Left hindlimb (tissue), 1 donor: Measurements from ENCODE around the gene FTHL17.

Experiments used
- DNase-seq: peaks from one replicate; pipeline ENCODE4 v3.0.0-alpha.2; 2018

Gene FTHL17

DNA sequence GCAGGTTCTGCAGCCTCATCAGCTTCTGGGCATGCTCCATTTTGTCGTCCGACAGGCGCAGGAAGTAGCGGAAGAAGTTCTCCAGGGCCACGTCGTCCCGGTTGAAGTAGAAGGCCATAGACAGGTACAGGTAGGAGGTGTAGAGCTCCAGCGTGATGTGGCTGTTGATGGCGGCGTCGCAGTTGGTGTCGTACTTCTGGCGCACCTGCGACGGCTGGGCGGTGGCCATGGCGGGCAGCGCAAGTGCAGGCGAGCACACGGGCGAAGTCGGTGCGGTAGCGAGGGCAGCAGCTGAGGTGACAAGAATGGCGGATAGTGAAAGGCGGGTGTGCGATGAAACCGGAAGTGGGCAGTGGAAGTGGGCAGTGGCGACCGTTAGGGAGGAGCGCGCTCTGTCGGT is at the start of gene FTHL17:
TSS of gene FTHL17 (minus strand) at position 317 of the 400 bp plus-strand sequence. CDS start at position 229, 88 bp downstream.
- DNase-seq: no peak

DNA sequence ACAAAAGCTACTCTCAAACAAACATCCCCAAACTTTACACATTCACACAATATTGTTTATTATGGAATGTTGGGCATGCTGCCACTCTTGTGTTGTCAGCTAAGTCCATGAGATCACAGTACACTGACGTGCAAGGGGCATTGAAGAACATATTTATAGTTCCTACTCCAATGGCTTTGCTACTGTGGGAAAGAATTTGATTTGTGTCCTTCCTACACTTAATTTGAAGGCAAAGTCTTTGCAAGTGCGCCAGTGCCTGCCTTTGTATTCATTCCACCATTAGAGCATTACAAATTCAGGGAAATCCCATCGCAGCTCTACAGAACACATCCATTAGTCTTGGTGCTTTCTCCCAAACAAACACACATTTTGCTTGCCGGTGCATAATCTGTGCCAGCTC is 45.4 kb upstream of the FTHL17 start:
- DNase-seq: no peak

DNA sequence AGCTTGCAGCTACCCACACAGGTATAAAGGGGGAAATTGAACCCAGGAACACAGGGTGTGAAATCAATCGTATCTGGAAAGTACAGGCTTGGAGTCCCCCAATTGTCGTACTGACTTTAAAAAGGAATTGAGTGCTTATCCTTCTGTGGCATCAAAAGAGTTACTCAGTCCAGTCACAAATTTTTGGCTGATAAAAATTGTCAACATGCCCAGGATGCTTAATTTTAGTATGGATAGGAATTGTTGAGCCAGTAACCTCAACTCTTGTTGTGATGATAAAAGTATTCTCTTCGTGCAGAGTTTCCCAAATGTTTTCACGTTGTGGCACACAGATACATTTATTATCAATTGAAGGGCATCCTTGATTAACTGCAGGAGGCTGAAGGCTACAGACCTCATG is 43.6 kb upstream of the FTHL17 start:
- no peak for DNase-seq

DNA sequence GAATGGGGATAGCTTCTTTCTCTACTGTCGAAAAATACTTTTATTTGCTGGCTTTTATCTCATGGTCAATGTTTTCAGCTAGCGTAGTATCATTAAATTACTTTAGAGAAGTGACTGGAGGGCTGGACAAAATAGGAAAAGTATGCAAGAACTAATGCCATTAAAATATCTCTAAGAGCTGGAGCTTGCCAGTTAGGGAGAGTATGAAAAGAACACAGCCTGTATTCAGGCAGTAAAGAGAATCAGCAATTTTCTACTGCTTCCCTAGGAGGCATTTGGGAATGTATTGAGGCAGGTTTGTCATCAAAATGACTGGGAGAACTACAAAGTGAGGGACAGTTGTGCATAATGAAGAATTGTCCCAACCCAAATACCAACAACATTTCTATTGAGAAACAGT is 43.0 kb upstream of the FTHL17 start:
- no peak for DNase-seq

DNA sequence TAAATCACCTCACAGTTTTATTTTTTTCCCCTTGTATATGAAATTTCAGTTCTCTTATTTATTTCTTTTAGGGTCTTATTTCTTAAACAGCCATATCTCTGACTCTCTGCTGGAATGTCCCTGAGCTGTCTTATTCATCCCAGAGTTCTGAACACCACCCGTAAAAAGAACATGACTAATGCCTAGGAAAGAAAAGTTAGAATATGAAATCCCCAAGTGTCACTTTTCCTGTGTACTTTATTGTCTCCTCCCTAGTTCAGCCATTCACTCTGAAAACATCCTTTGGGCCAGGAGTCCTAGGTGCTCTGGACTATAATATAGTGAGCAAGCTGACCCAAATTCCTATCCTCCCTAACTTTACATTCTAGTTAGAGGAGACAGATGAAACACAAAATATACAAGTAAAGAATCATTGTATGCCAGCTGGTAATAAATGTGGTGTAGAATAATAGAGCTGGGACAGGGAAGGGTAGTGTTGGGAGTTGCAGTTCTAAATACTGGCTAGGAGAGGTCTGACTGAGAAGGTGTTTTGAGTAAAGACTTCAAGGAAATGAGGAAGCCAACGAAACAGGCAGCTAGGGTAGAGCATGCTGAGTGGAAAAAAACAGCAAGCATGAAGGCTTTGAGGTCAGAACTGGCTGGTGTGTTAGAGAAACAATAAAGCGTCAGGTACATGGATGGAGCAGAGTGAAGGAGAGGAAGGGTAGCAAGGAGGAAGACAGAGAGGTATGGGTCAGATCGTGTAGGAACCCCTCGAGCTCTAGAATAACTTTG is 40.6 kb upstream of the FTHL17 start:
- DNase-seq: no peak

DNA sequence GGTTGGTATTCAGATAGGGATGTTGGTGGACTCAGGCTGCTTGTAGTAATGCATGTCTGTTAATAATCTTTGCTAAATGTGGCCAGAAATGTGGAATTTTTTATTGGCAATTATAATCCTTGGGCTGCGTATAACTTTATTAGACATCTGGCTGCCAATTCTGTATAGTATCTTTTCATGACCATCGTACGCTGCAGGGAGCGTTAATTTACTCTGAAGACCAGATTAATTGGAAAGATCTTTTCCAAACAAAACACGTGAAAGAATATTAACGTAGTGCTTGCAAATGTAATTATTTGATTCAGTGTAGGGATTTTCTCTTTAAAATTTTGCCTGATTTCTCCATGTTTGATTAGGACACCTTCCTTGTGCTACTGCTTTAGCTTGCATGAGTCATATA is 38.8 kb upstream of the FTHL17 start:
- DNase-seq: no peak

DNA sequence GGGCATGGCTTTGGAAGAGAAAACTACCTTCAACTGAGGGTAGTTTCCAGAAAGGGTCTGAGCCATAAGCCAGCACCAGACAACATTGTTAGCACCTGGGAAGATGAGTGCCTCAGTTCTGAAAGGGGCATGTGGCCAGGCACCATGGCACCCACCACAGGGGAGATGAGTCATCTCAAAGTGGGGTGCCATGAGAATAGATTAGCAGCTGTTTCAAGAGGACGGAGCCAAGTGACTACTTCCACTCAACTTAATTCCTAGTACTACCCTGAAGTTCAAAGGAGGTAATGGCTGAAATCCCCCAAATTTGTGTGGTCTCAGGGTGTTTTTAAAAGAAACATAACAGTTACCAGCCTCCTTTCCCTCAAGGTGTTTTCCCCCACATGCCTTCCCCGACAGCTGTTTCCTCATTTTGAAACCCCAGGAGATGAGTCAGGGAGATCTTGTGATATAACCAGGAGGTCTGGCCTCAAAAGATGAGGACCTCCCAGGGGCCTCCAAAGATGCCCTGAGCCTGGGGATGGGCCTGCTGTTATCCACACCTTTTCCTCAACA is 27.8 kb upstream of the FTHL17 start:
- DNase-seq: no peak

DNA sequence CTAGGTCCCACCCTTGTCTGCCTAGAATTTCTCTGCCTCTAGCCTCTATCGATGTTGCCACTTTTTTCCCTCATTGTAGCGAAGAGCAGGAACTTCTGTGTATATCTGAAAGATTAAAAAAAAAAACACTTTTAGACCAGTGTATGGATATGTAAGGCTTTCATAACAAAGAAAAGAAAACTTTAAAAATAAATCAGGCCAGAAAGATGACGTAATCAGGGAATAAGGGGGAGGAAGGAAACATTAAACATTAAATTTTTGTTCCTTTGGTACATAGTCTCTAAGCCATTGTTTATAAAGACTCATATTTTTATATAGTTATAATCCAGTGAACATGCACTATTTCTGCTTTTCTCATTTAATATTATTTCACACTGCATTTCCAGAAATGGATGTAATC is 26.2 kb upstream of the FTHL17 start:
- DNase-seq: no peak

DNA sequence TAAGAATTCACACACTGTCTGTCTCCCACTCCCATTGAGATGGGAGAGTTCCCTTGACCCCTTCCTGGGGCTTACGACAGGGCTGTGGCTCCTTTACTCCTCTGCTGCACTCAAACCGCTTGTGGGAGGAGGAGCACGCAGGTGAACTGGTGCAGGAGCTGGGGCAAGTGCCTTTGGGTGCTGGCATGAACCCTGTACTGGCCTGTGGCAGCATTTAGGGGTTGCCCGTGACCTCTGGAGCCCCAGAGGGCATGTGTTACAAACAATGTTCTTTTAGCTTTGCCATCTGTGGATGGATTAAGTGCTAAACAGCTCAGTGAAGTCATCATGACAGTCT is 21.8 kb upstream of the FTHL17 start:
- DNase-seq: no peak

DNA sequence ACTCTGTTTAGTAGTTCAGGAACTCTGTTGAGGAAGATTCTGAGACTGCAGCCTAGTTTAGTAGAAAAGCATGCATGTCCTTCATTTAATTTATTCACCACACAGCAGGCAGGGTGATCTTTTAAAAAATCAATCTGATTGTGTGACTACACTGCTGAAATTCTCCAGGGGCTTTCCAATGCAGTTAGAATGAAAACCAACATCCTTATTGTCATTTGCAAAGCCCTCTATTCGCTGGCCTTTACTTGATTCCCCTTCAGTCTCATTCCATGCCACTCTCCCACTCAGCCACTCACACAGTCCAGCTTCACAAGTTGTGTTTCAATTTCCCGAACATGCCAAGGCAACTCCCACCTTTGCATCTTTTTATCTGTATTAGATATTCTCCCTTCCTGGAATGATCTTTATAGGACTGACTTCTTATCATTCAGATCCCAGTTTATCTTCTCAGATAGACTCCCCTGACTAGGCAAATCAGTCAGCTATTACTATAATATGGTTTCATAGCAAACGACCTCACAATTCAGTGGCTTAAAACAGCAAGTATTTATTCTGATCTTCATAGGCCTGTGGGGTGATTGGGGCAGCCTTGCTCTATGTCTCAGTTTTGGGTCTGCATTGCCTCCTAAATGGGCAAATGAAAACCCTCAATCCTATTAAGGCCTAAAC is 21.3 kb upstream of the FTHL17 start:
- DNase-seq: no peak

DNA sequence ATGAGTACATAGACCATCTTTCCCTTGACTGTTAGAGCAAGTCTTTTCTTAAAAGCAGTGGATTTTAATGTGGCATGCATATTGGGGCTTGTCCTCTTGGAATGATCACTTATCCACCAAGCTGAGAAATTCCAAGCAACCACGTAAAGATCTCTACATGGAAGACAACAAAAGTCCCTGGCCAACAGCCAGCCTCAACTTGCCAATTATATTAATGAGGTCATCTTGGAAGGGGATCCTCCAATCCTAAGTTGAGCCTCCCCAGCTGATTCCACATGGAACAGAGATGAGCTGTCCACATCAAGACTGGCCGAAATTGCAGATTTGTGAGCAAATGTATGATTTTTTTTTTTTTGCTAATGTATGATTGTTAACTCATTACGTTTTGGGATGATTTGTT is 20.6 kb upstream of the FTHL17 start:
- no peak for DNase-seq

DNA sequence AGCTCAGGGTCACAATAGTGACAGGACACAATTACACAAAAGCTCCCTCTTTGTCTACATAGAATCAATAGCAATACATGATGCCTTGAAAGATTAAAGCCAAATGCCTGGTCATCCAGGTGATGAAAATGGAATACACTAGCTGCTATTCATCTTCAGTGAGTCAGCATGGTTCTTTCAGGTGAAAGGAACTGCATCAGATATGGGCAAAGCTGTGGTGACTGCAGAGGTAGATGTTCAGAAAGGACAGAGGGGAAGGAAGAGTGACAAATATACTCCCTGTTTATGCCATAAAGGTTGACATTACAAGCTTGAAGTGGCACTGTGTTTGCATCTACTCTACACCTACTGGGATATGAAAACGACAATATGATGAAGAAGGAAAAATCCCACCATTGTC is 20.0 kb upstream of the FTHL17 start:
- no peak for DNase-seq

DNA sequence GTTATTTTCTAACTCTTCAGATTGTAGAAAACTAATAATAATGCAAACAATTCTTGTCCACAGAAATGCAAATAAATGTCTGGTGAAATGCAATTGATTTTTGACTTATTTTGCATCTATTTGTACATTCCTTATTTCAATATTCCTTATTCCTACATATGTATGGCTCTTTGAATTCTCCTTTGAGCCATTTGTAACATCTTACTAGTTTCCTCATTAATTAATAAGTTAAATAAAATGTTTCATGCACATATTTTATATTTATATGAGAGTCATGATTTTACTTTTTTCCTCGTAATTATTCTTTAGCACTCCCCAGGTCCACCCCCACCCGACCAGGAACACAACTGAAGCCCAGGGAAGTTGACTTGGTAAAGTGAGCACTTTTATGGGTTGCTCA is 2.7 kb upstream of the FTHL17 start:
- no peak for DNase-seq

DNA sequence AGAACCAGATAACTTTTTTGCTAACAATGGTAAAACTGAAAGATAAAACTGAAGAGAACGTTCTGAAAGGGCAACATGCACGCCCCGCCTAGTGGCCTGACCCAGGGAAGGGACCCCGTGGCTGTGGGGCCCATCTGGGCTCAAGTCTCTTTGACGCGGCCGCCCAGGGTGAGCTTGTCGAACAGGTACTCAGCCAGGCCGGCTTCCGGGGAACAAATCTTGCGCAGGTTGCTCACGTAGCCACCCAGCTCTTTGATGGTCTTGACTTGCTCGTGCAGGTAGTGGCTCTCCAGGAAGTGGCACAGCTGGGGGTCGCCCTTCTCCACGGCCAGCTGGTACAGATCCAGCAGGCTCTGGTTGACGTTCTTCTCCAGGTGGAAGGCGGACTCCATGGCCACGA is 579 bp downstream of the FTHL17 start:
- no peak for DNase-seq

DNA sequence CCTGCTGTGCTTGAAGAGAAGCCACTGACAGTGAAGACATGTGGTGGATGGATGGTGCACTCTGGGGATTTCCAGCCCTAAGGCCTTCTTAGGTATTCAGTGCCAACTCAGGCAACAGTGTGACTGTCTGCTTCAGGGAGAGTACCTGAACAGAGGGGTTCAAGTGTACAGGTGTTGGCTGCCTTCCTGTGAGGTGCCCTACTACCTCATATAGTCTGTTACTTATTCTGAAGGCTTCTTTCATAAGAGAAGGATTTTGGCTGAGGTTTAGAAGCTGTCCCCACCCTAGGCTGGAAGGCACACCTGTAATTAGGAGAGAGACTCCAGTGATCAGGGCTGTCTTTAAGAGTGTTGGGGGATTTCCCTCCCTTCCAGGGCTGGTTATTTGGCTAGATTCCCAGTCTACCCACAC is 1.8 kb downstream of the FTHL17 start:
- no peak for DNase-seq

DNA sequence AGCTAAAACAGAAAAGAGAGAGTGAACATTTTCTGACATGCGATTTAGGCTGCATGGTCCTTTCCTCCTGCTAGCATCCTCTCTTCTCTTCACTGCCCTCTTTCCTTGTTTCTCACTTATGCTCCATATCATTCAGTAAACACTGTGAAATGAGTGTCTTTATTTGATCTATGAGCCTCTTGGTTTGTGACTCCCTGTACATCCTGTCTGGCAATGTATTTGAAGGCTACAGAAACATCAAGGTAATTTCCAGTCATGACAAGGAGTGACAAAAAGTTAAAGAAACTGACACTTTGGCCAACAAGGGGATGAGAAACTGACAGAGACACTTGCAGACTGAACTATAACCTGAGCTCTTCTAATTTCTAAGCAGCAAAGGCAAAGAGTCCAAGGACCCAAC is 8.7 kb downstream of the FTHL17 start:
- no peak for DNase-seq

DNA sequence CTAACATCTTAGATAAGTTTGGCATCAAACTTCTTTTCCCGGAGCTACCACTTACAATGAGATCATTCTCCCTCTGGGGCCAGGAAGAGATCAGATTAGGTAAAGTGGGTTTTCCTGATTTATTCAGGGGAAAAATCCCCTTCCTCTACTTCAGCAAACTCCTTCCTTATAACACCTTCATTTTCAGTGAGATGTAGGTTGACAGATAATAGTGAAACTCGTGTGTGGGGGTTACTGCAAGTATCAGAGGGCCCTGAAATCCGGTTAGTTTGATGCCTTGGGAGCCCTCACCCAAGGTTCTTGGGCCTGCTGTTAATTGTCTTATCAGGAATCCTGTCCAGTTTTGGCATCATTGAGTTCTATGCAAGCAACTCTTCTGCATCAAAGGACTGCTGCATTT is 10.8 kb downstream of the FTHL17 start:
- no peak for DNase-seq

DNA sequence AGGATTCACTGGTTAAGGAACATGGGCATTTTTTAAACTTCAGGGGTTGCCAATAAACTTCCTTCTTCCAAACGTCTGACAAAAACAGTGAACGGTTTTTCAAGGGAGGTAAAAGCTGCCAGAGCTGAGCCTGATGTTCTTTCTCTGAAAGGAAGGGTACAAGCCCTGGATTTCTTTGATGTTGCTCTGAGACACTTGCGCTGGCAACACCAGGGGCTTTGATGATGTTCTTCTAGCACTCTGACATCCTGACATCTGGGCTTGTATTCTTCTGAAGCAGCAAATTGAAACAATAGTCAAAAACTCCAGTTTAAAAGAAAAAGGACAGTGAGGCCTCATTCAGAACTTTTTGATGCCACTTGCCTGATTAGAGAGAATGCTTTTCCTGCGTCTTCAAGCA is 11.8 kb downstream of the FTHL17 start:
- DNase-seq: no peak

DNA sequence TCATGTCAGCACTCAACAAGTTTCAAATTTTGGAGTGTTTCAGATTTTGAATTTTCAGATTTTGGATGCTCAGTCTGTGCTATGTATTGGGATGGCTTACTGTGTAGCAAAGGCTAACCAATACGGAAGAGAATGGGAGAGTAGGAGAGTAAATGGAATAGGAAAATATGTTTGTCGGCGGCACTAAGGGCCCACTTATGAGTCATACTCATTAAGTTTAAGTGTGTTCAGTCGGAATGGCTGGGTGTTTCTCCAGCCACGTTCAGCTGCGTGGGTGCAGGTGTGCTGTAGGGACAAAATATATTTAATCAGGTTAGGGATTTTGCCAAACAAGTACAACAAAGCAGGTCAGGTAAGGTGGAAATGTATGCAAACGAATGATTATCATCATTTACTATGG is 13.6 kb downstream of the FTHL17 start:
- no peak for DNase-seq

DNA sequence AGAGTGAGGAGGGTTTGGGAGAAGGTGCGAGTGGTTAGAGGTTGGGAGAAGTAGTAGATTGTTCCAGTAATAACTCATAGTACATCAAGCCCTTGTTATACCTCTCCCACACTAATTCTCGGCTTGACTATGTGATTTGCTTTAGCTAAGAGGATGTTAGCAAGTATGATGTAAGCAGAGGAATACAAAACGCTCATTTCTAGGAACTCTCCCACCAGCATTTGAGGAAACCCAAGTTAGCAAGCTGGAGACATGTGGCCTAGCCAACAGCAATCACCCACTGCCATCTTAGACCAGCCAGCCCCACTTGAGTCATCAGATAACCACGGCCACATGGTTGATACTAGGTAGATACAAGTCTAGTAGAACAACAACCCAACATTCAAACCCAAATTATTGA is 14.2 kb downstream of the FTHL17 start:
- no peak for DNase-seq

DNA sequence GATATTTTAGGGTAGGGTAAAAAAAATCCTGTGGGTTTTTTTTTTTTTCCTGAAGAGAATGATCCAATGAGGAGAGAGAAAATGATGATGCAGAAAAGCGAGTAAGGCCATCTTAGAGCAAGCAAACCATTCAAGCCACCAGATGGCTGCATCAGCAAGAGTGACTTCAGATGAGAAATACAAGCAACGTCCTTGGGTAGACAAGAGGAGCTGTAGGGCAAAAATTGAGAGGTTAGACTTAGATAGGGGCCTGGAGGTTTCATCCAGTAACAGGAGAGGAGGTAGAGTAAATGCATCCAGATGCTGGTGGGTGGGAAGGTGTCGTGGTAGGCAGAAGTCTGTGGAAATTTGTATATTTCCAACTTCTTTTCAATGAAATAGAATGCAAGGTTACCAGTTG is 14.6 kb downstream of the FTHL17 start:
- no peak for DNase-seq

DNA sequence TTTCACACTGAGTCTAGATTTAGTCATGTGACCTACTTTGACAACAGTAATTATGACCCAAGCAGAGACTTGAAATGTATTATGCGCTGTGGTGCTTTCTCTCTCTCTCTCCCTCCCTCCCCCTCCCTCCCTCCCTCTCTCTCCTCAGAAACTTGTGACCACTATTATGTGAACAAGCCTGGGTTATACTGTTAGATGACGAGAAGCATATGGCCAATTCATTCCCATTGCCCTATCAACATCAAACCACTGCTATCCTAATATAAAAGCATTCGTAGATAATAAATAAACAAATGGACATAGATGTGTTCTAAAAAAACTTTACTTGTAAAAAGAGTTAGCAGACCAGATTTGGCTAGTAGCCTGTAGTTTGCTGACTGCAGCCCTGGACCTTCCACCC is 18.2 kb downstream of the FTHL17 start:
- DNase-seq: no peak

DNA sequence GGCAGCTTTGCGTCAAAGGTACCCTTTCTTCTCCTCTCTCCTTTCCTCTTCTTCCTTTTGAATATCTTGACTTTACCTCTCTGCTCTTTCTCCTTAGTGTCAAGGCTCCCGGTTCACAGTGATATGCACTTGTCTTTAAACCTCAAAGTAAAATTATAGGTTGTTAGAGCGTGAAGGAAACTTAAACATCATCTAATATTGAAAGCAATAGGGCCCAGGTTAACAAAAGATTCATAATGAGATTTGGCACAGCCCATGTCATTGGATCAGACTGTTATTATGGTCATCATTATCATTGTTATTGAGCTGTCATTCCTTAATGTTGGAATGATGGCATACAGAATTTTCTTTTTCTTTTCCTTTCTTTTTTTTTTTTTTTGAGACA is 32.5 kb downstream of the FTHL17 start:
- no peak for DNase-seq

DNA sequence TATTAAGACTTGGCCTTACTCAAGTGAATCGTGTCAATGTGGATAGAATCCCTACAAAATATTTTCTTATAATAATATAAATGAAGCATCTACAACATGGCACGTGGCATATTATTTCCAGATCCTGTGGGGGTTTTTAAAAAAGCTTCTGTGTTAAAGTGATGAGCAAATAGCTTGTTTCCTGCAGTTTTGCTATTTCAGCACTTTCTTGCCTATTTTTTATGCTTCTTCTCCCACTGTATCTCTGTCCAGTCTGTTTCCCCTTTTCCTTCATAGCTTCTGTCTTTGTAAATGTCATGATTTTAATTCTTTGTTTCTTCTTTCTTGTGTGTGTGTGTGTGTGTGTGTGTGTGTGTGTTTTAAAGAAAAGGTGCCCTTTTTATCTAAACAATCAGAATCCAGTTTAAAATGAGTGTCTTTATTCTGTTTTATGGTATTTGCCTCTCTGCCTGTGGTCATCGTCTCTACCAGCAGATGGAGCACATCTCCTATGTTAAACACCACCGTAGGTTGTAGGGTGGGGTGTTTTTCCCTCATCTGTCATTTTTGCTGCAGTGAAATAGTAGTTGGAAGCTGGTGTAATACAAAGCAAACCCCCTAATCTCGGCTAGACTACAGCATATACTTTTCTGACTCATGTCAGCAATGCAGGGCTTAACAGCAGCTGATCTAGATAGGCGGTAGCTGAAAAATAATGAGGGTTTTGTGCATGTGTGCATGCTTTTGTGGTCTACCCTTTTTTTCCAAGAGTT is 33.1 kb downstream of the FTHL17 start:
- DNase-seq: peak; percentile 43
